Endothelial cell of umbilical vein (primary cell): ENCODE measurements around the gene KCNJ15. TPM values are rescaled to one million over a fixed set of nuclear protein-coding genes. Genes with fewer than 3 reads are reported as not detected.

ENCODE experiments used
- Bru-seq: library from RNA; stranded (reverse); fragments of 400-500 nt; gene quantifications from one replicate; lab custom pipeline; 2021; lab: Mats Ljungman, UMichigan
- BruChase-seq, 2 experiments: library from RNA; stranded (reverse); fragments of 400-500 nt; gene quantifications; one replicate each; lab custom pipeline; 2021; lab: Mats Ljungman, UMichigan
- BruUV-seq: library from RNA; stranded (reverse); fragments of 400-500 nt; replicated peaks from 2 replicates; lab custom pipeline; 2021; lab: Mats Ljungman, UMichigan
- CTCF ChIA-PET: fragments of 300-600, 350-600 bp; sonication (Branson Sonifier 250); formaldehyde crosslinking; loops from one replicate; lab custom pipeline; 2021; ENCODE audit warnings: antibody characterized with exemption, inconsistent platforms; lab: Charles Lee
- POLR2A ChIA-PET: fragments of 300-600, 350-600 bp; sonication (Branson Sonifier 250); formaldehyde crosslinking; loops from one replicate; lab custom pipeline; 2021; ENCODE audit warnings: antibody characterized with exemption, inconsistent platforms; lab: Charles Lee
- DNase-seq: peaks from one replicate; pipeline ENCODE4 v3.0.0-alpha.2; 2011; ENCODE audit warnings: low read depth, low spot score
- FAIRE-seq: peaks from 2 replicates; lab custom pipeline; 2011; peaks lifted over from hg19 to GRCh38; lab: Jason Lieb, UNC
- H2AFZ ChIP-seq: 2 replicates; pipeline ENCODE4 v1.6.0; 2012; ENCODE audit warnings: low read depth, low read length, control low read depth, inconsistent platforms
- H3K27ac ChIP-seq: 2 replicates; pipeline ENCODE4 v1.5.1; 2011; ENCODE audit warnings: low read depth, mild to moderate bottlenecking, control low read depth, low read length, moderate library complexity; ENCODE audit not compliant: insufficient read depth
- H3K27me3 ChIP-seq, 2 experiments: 2 replicates each; pipeline versions ENCODE4 v1.6.0 to v1.6.1; 2011; ENCODE audit warnings: low read length in 2 of 2, mixed read lengths in 1 of 2; ENCODE audit not compliant: control insufficient read depth in 2 of 2, insufficient read depth in 2 of 2
- H3K36me3 ChIP-seq, 2 experiments: 2 replicates in 1 of 2; 3 replicates in 1 of 2; pipeline ENCODE4 v1.5.1; 2011; ENCODE audit warnings: low read length in 2 of 2, mild to moderate bottlenecking in 1 of 2, moderate library complexity in 1 of 2; ENCODE audit not compliant: control insufficient read depth in 2 of 2, insufficient read depth in 2 of 2; ENCODE audit errors: extremely low read depth in 1 of 2
- H3K4me1 ChIP-seq: 3 replicates; pipeline ENCODE4 v1.5.1; 2011; ENCODE audit warnings: mild to moderate bottlenecking, low read length; ENCODE audit not compliant: control insufficient read depth, insufficient read depth; ENCODE audit errors: extremely low read depth
- H3K4me2 ChIP-seq: 2 replicates; pipeline ENCODE4 v1.6.1; 2011; ENCODE audit warnings: low read length, control low read depth, mixed read lengths; ENCODE audit not compliant: insufficient read depth
- H3K4me3 ChIP-seq, 3 experiments: fragments of 200-600 bp in 1 of 3; sonication (generic), shearing (Covaris generic) in 1 of 3; replicated peaks in 1 of 3; 2 replicates each; pipeline ENCODE4 v1.5.1; 2011 to 2016; ENCODE audit warnings: control low read depth in 3 of 3, low read length in 3 of 3, mild to moderate bottlenecking in 2 of 3, inconsistent platforms in 1 of 3, low read depth in 1 of 3, moderate library complexity in 1 of 3; ENCODE audit not compliant: insufficient read depth in 1 of 3
- H3K79me2 ChIP-seq: 2 replicates; pipeline ENCODE4 v1.6.0; 2012; ENCODE audit warnings: low read length, inconsistent platforms; ENCODE audit not compliant: control insufficient read depth, insufficient read depth
- H3K9ac ChIP-seq: replicated peaks from 2 replicates; pipeline ENCODE3; 2011; ENCODE audit warnings: low read length, control low read depth; ENCODE audit not compliant: insufficient read depth; ENCODE audit errors: extremely low read depth
- H3K9me1 ChIP-seq: replicated peaks from 3 replicates; pipeline ENCODE4 v1.6.0; 2011; ENCODE audit warnings: mild to moderate bottlenecking, low read length; ENCODE audit not compliant: control insufficient read depth, insufficient read depth; ENCODE audit errors: extremely low read depth
- H3K9me3 ChIP-seq: replicated peaks from 2 replicates; pipeline ENCODE4 v1.5.1; 2012; ENCODE audit warnings: low read length, inconsistent platforms; ENCODE audit not compliant: control insufficient read depth, insufficient read depth
- H4K20me1 ChIP-seq: replicated peaks from 2 replicates; pipeline ENCODE3; 2011; ENCODE audit warnings: mild to moderate bottlenecking, low read length; ENCODE audit not compliant: control insufficient read depth, insufficient read depth; ENCODE audit errors: extremely low read depth
- CTCF ChIP-seq, 2 donors: IDR thresholded peaks; 1 replicate in 1 of 2; 2 replicates in 1 of 2; pipeline ENCODE4 v1.5.1; 2011; ENCODE audit warnings: low read length in 2 of 2, mild to moderate bottlenecking in 2 of 2, moderate library complexity in 2 of 2, control low read depth in 1 of 2, inconsistent platforms in 1 of 2, low read depth in 1 of 2; ENCODE audit not compliant: insufficient read depth in 1 of 2; ENCODE audit errors: extremely low read depth in 1 of 2
- EZH2 ChIP-seq: IDR thresholded peaks from 2 replicates; pipeline ENCODE4 v1.6.1; 2012; ENCODE audit warnings: borderline replicate concordance, low read depth, mild to moderate bottlenecking, moderate library complexity, low read length, inconsistent platforms; ENCODE audit not compliant: severe bottlenecking
- FOS ChIP-seq: IDR thresholded peaks from 2 replicates; pipeline ENCODE4 v1.6.1; 2011; ENCODE audit warnings: mild to moderate bottlenecking, low read length, moderate library complexity, borderline replicate concordance; ENCODE audit not compliant: insufficient read depth
- GATA2 ChIP-seq: IDR thresholded peaks from 2 replicates; pipeline ENCODE4 v1.7.0; 2011; ENCODE audit warnings: low read depth, mild to moderate bottlenecking, moderate library complexity, mixed read lengths, low read length; ENCODE audit not compliant: insufficient read length, insufficient read depth
- JUN ChIP-seq: IDR thresholded peaks from 2 replicates; pipeline ENCODE4 v1.6.1; 2011; ENCODE audit warnings: borderline replicate concordance, low read depth; ENCODE audit not compliant: insufficient read length, insufficient read depth
- MAX ChIP-seq: IDR thresholded peaks from 2 replicates; pipeline ENCODE4 v1.6.1; 2011; ENCODE audit not compliant: insufficient read depth, insufficient read length
- MYC ChIP-seq: IDR thresholded peaks from one replicate; pipeline ENCODE4 v1.6.1; 2011; ENCODE audit warnings: mild to moderate bottlenecking, low read depth, low read length
- POLR2A ChIP-seq: IDR thresholded peaks from 2 replicates; pipeline ENCODE4 v1.6.1; 2012; ENCODE audit warnings: low read depth, mild to moderate bottlenecking, control low read depth, low read length
- POLR2AphosphoS5 ChIP-seq: IDR thresholded peaks from 2 replicates; pipeline ENCODE4 v1.6.1; 2012; ENCODE audit warnings: low read depth, mild to moderate bottlenecking, control low read depth, low read length, moderate library complexity; ENCODE audit not compliant: insufficient read depth
- dilution Hi-C: fragments of 300-500 bp; cut with MboI; formaldehyde crosslinking; loops from one replicate; pipeline ENCODE4 v1.15.0; 2019; ENCODE audit warnings: low sequenced_read_pairs; ENCODE audit not compliant: extremely low pct_ligation_motif_present
- intact Hi-C: fragments of 100-400 bp; cut with micrococcal nuclease; formaldehyde crosslinking; loops from one replicate; pipeline ENCODE4 v1.10.0; 2022
- long read RNA-seq: library from polyadenylated mRNA; stranded (forward); transcript quantifications from one replicate; pipeline ENCODE4 v2.0.0, GENCODE V29; 2021
- polyA minus RNA-seq, 3 experiments: library from RNA; depleted of rRNA, polyadenylated mRNA; stranded (reverse); fragments of >200 nt; gene quantifications; 1 replicate in 1 of 3; 2 replicates in 2 of 3; pipeline ENCODE4 v1.2.3, GENCODE V29; 2011
- polyA plus RNA-seq, 4 experiments: library from polyadenylated mRNA; depleted of rRNA in 3 of 4; stranded (reverse) in 3 of 4; unstranded in 1 of 4; fragments of >200 nt; gene quantifications; 2 replicates each; pipeline versions ENCODE4 v1.2.1 to v1.2.3, GENCODE V29; 2011 to 2012; ENCODE audit warnings: missing spikeins in 1 of 4
- total RNA-seq: library from RNA; stranded (reverse); gene quantifications from 2 replicates; pipeline ENCODE4 v1.2.3, GENCODE V29; 2021

Gene KCNJ15
- total RNA-seq: 1.4 and 1.5 TPM in 2 replicates
- 1.5 and 2.4 TPM in 2 replicates for polyA plus RNA-seq
- polyA plus RNA-seq (2011; cell fraction: cytosol; rRNA removed): 1.5 and 1.7 TPM in 2 replicates
- 0.55 and 0.63 TPM in 2 replicates for polyA plus RNA-seq (2011; cell fraction: nucleus; rRNA removed)
- polyA plus RNA-seq (2012): 0.16 and 0.37 TPM in 2 replicates
- polyA minus RNA-seq: 1.0 and 5.6 TPM in 2 replicates
- polyA minus RNA-seq (2011; cell fraction: cytosol; rRNA and poly(A)+ RNA removed): not detected
- 0.14 and 1.2 TPM in 2 replicates for polyA minus RNA-seq (2011; cell fraction: nucleus; rRNA and poly(A)+ RNA removed)
- percentile 17 among the genes with signal in this experiment for Bru-seq, nascent RNA
- BruChase-seq, experiment 1, labeled RNA remaining after a 6-hour chase: percentile 9 among the genes with signal in this experiment
- BruChase-seq, experiment 2, labeled RNA remaining after a 2-hour chase: percentile 9 among the genes with signal in this experiment
- long read RNA-seq, partial matches to known transcripts: 0 of 4 reads
- long read RNA-seq, other reads (novel, unspliced or antisense): 4 of 4 reads

DNA sequence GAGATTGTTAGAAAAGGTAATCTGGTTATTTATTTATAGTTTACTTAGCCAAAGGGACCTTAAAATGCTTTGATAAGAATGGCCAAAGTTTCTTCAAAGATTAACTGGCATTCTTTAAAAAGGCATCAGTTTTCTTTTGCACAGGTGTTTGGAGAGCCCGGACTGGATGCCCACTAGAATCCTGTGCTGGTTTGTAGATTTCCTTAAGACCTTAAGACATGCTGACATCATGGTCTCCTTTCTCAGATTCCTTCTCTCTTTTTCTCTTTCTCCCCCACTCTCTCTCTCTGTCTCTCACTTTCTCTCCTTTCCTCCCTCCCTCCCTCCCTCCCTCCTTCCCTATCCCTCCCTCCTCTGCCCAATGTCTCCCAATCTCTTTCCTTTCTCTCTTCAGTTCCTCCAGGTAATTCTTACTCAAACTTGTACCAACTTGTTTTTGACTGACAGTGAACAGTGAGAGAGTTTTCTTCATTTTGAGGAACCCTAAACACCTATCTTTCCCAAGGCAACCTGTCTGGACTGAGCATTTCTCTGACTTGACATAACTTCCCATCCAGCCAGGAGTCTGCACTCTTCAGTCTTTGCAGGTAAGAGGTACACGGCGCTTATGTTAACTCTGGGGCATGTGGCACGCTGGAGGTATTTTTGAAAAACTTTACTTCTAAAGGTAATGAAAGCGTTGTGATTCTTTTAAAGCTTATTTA lies at the start of gene KCNJ15:
Gene KCNJ15, plus strand, starts transcription at position 393 of the 704 bp plus-strand sequence. CDS start 42,271 bp downstream, outside the sequence.
- H3K9ac ChIP-seq: no peak within 1 kb of the TSS
- POLR2A ChIA-PET: no interaction called here
- no peaks in the 10 kb centered on the region for H3K79me2 ChIP-seq
- H3K4me1 ChIP-seq: no peaks in the 10 kb centered on the region
- no peaks in the 10 kb centered on the region for H3K9me1 ChIP-seq
- TF ChIP-seq GATA2 (no peak), FOS (no peak), POLR2AphosphoS5 (no peak), MAX (no peak), POLR2A (no peak), JUN (no peak), CTCF (IDR thresholded peaks at IDR 0.05; ENCODE audit: extremely low read depth in 1 of 2, insufficient read depth in 1 of 2, low read depth in 1 of 2, low read length in 2 of 2) (no peak), EZH2 (no peak), MYC (no peak)
- BruUV-seq: no TSS peak
- H3K27ac ChIP-seq: no peak within 1 kb of the TSS
- H3K27me3 ChIP-seq: peaks cover 25 to 30% of the 10 kb centered on the region in 2 experiments
- FAIRE-seq (no peak), DNase-seq (no peak)
- H3K4me2 ChIP-seq: no peak within 1 kb of the TSS
- dilution Hi-C loops: no loop called here
- no peak within 1 kb of the TSS for H2AFZ ChIP-seq
- CTCF ChIA-PET: no interaction called here
- H4K20me1 ChIP-seq: no peaks in the 10 kb centered on the region
- H3K36me3 ChIP-seq: no peaks in the 10 kb centered on the region
- intact Hi-C loops: no loop called here
- no peak within 1 kb of the TSS for H3K4me3 ChIP-seq
- no peaks in the 10 kb centered on the region for H3K9me3 ChIP-seq
